Measurements from ENCODE around the gene NOL4L. TPM values are rescaled to one million over a fixed set of nuclear protein-coding genes. Genes with fewer than 3 reads are reported as not detected.
A peak's percentile ranks its signal among the peaks of the same experiment; 100 is the strongest.
"Not testable (repeated sequence)": the region's sequence is repeated elsewhere in the genome, so short reads cannot be mapped to it uniquely, and the experiment has no call there.

The NOL4L gene
- total RNA-seq, 1 donor from 2014 or later, result 15.4 TPM

DNA sequence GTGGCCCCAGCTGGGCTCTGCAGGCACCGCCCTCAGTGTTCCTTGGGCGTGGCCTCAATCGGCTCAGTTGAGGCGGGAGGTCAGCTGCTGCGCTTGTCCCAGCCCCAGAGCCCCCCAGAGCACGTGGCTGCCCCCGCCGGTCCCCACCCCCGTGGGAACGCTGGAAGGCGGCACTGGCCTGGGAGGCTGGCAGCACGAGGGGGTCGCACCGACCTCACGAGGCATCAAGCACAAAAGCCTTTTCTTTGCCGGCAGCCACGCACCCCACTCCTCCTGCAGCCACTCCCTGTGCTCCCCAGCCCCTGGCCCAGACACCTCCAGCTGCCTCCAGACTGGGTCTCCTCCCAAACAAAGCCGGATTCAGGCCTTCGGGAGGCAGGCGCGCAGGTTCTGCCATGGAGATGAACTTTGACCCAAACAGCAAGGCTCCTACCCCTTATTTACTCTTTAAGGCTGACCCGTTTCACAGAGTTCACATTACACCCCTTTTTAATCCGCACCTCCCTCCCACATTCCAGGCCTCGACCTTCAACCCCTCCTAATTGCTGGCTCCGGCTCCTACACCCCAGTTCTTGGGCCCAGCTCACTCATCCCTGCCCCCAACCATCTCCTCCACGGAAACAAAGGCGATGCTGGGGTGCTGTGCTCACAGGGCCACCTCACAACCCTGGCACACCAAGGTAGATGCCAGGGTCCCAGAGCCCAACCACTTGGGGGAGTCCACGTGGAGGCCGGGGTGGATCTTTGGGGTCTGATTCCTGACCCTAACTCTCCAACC lies 111.7 kb downstream of the NOL4L start:
- DNase-seq (ENCODE audit: low read depth), result no peak

DNA sequence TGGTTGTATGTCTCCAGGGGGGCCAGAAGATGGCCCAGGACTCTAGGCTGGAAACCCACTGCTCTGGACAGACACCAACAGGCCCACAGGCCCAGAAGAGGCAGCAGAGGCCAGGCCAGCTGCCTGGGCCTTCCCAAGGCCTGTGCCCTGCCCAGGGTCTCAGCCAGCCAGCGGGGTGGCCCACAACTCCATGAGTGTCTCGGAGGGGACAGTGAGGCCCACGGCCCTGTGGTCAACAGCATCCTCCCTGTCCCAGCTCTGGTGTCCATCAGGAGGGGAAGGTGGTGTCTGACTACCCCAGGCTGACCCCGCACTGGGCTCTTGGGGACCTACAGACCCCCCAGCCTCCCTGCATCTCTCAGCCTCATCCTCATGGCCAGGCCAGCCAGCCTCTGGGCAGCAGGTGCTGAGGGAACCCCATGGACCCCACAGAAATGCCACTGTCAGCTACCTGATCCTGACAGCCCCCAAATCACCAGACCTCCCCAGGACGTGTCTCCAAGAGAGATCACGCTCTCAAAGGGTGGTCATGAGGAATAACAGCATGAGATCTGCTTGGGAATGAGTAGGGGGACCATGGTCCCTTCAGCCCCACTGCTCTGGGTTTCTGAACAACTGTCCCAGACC lies 112.4 kb downstream of the NOL4L start:
- no peak for DNase-seq (ENCODE audit: low read depth)

- DNase-seq (ENCODE audit: low read depth), result no peak
Observed at GRCh38 chr20:32470940-32471339, 114.2 kb downstream of the NOL4L start.

DNA sequence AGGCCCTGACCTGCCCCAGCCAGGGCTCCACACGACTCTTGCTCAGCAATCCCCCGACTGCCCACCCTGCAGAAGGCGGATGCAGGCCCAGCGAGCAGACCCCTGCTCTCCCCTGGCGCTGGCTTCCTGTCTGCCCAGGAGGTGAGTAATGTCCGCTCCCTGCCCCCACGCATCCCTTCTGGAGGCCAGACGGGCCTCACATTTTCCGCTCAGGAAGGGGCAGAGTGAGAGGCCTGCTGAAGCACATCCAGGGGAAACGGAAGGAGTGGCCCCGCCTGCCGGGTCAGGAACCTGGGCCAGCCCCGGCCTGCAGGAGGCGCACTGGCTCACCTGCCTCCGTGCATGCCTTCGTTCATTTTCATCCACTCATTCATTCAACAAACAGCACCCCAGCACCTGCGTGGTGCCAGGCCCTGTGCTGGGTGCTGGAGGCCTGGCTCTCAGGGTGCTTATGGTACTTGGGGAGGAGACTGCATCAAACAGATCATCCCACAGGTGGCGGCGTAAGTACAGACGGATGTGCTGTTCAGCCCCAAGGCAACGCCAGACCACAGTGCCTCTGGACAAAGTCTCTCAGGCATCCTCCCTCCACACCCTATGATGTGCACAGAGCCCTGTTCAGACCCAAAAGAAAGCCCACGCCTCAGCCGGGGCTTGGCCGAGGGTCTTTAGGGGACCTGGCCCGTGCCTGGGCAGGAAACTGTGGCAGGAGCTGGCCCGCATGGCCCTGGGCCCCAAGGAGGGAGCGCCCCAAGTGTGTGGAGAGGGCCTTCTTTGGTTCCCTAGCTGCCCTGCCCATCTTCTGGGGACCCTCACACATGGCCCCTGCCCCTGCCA lies 114.9 kb downstream of the NOL4L start:
- DNase-seq (ENCODE audit: low read depth), result peak; percentile 29

GRCh38 chr20:32468860-32469259 lies 116.3 kb downstream of the NOL4L start:
- no peak for DNase-seq (ENCODE audit: low read depth)

- DNase-seq (ENCODE audit: low read depth), result no peak
Observed at GRCh38 chr20:32468313-32468640, 116.9 kb downstream of the NOL4L start.

DNA sequence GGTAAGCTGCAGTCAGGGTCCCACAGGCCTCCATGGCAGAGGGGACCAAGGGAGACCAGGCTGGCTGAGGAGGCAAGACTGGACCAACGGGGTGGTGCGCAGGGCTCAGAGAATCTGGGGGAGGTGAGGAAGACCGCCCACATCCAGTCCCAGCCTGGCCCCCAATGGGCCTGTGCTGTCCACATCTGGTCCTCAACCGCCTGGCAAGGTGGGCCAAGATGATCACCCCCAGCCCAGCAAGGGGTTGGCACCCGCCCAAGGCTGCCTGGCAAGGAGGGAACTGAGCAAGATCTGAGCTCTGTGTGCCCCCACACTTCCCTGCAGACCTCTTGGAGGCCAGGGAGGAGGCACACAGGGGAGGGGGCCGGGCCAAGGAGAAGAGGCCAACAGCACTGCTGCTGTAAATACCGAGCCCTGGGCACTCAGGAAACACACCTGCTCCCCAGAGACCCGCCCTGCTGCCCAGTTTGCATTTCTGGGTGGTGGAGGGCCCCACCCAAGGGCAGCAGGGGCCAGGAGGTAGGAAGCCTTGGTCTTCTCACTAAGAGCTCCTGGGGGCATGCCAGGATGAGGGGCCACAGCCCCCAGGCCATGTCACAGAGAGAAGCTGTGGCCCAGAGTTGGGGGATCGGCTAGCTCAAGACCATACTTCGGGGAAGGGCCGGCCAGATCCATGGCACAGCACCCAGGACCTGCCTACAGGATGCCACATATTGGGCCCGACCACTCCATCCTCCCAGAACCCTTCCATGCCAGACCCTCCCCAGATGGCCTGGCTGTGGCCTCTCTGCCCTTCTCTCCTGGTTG lies 117.4 kb downstream of the NOL4L start:
- no peak for DNase-seq (ENCODE audit: low read depth)

GRCh38 chr20:32466739-32467505 lies 118.2 kb downstream of the NOL4L start:
- DNase-seq (ENCODE audit: low read depth), result no peak

- not testable (repeated sequence) for DNase-seq (ENCODE audit: low read depth)
Observed at GRCh38 chr20:32465901-32466675, 119.0 kb downstream of the NOL4L start.

GRCh38 chr20:32465092-32465900 lies 119.8 kb downstream of the NOL4L start:
- DNase-seq (ENCODE audit: low read depth), result peak; percentile 85

DNA sequence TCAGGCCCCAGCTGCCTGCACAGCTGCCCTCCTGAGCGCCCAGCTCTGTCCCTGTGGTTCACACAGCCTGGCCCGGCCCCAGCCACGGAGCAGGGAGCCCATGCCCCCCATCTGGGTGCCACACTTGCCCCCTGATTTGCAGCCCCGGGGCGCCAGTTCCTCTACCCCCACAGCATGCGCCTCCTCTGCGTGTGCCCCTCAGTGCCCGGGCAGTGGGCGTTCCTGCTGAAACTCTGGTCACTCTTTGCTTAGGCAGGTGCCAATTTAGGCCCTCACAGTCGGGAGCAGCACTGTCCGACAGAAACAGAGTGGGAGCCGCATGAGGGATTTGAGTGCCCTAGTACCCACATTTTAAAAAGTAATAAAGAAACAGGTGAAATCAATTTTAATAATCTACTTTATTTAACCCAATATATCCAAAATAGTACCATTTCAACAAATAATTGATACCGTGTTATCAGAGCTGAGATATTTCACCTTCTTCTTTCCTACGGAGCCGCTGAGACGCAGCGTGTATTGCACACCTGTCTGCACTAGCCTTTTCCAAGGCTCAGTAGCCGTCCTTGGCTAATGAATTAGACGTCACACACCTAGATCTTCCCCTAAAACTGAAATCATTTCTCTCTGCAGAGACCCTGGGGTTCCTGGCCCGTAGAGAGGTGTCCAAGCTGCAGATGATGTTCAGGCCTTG lies 120.6 kb downstream of the NOL4L start:
- DNase-seq (ENCODE audit: low read depth), result no peak

DNA sequence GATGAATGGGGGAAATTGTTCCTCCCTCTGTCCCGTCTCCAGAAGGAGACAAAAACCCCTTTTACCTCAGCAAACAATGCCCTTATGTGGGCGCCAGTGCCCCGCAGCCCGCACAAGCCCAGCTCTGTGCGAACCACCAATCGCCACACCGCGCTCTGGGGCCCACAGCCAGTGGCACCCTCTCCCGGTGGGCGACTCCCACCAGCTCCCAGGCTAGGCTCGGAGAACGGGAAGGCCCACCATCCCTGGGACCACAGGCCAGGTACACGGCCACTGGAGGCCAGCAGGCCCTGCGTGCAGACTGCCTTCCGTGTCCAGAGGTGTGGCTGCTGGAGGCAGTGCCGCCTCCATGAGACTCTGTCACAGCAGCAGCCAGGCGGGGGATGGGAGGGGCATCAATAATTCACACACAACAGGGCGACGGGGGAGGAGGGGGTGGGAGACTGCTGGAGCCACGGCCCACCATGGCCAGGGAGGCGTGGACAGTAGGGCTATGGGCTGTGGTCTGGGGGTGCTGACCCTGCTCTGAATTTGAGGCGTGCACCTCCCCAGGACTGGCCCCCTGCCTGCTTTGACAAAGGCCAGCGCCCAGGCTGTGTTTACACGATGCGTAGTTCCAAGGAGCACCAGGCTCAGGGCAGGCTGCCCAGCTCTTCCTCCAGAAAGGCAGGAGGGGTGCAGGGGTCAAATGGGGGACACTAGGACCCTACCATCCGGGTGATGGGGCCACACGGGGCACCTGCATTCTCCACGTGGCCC lies 121.3 kb downstream of the NOL4L start:
- DNase-seq (ENCODE audit: low read depth), result no peak

DNA sequence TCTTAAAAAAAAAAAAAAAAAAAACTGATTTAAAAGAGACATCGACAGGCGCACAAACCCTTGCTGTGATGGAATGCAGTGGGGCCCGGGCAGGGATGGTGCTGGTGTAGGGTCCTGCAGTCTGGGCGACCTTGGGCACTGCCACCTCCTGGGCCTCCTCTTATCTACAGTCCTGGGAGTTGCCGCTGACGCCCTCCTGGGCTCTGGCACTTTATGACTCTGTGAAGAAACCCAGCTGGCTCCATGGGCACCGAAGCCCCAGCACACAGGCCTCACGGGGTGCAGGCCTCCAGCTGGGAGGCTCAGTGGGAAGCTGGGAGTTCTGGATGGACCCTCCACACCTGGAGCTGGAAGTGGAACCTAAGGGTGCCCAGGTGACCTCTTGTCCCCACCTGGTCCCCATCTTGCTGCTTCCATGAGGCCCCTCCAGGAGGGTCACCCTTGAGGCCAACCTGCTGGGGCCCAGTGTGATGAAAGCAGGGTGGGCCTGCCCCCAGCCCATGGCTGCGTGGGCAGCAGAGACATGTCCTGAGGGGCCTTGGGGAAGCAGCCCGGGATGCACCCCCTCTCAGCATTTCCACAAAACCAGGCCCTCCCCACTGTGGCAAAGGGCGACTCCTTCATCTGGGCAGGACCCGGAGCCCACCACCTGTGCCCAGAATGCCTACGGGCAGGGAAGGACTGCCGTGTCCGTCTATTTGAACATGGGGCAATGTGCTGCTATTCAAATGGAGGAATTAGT lies 122.1 kb downstream of the NOL4L start:
- DNase-seq (ENCODE audit: low read depth), result no peak

GRCh38 chr20:32461836-32462600 lies 123.1 kb downstream of the NOL4L start:
- DNase-seq (ENCODE audit: low read depth), result no peak

DNA sequence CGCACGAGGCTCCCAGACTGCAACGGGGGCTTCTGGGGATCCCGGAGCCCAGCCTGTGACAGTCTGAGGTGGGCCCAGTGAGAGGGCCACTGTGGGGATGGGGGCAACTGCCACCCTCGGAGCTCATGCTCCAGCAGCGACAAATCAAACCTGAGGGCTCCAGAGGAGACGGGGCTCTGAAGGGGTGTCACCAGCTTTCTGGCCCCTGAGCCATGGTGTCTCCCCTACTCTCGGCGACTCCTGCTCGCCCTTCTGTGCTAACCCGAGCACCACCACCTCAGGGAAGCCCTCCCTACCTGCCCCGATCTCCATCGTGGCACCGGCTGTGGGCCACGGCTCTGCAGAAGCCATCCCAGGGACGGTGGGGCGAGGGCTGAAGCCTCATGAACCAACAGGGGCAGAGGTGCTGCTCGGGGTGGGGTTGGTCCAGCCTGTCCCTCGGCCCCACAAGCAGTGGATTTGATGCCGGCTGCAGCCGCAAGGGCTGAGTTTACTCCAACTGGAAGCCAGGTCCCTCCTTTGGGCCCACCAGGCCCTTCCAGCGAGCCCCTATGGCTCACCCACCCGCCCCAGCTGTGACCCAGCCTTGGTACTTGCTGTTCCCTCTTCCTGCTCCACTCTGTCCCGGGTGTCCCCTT lies 124.3 kb downstream of the NOL4L start:
- no peak for DNase-seq (ENCODE audit: low read depth)

GRCh38 chr20:32460231-32460630 lies 124.9 kb downstream of the NOL4L start:
- no peak for DNase-seq (ENCODE audit: low read depth)

Data from renal cortical epithelial cell (primary cell).